Femur (tissue), 1 donor: ENCODE results near the gene LMO7.

Experiments
- DNase-seq: peaks from one replicate; pipeline ENCODE4 v3.0.0-alpha.2; 2017

Gene LMO7

GRCh38 chr13:75635828-75636435 lies at the start of gene LMO7:
Gene LMO7, plus strand, starts transcription at chr13:75636330. Its CDS starts 328 bp downstream, at chr13:75636658.
- DNase-seq = peak; percentile 73

GRCh38 chr13:75587679-75588078 lies 48.5 kb upstream of the LMO7 start:
- no peak for DNase-seq

DNA sequence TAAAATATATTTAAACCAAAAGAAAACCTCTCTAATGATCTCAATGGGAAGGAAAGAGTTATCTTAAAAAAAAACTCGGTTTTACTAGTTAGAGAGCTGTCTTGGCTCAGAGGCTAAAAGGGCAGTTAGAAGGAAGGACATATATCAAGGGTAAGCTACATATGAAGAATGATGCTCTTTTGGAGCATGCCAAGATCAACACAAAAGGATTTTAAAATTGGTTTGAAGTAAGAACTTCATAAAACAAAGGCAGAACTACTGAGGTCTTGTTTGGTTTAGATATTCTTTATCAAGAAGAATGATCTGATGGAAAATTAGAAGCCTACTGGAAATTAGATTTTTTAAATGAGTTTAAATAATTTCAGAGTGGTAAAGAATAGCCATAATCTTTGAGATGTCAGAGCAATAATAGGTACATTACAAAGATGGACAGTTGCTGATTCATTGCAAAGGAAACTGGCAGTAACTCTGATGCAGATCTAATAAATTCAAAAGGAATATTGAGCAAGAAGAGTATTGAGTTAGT lies 39.4 kb upstream of the LMO7 start:
- DNase-seq = no peak

DNA sequence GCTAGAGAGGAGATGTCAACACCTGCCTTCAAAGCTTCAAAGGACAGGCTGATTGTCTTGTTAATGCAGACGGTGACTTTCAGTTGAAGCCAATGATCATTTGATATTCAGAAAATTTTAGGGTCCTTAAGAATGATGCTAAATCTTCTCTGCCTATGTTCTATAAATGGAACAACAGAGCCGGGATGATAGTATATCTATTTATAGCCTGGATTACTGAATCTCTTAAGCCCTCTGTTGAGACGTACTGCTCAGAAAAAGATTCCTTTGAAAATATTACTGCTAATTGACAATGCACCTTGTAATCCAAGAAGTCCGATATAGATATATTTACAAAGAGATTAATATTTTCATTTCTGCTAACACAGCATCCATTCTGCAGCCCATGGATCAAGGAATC lies 35.8 kb upstream of the LMO7 start:
- no peak for DNase-seq

DNA sequence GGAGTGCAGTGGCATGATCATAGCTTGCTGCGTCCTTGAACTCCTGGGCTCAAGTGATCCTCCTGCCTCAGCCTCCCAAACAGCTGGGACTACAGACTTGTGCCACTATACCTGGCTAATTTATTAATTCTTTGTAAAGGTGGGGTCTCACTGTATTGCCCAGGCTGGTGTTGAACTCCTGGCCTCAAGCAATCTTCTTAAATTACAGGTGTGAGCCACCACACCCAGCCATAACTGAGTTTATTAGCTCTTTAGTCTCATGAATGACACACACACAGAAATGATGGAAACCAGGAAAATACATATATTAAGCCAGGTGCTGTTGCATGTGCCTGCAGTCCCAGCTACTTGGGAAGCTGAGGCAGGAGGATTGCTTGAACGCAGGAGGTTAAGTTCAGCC lies 33.1 kb upstream of the LMO7 start:
- DNase-seq = no peak

DNA sequence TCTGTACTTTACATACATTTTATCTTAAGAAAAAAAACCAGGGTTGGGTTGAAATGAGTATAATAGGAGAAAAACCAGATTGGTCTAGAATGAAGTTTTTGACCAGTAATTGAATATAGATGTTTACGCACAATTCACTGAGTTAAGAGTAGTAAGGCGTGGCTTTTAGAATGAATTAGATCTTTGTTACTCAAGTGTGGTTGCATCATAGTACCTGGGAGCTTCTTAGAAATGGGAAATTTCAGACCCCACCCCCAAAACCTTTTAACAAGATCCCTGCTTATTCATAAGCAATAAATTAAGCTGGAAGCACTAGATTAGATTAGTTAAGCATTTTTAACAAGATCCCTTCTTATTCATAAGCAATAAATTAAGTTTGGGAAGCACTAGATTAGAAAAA lies 28.7 kb upstream of the LMO7 start:
- no peak for DNase-seq

- no peak for DNase-seq
These were observed 25.7 kb upstream of the LMO7 start for GRCh38 chr13:75610466-75610865.

DNA sequence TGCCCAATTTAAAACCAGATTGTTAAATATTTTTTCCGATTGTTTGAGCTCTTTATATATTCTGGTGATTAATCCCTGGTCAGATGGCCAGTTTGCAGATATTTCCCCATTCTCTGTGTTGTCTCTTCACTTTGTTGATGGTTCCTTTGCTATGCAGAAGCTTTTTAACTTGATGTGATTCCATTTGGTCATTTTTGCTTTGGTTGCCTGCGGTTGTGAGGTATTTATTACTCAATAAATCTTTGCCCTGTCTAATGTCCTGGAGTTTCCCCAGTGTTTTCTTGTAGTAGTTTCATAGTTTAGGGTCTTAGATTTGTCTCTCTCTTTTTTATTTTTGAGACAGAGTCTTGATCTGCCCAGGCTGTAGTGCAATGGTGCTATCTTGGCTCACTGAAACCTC lies 23.8 kb upstream of the LMO7 start:
- no peak for DNase-seq

- DNase-seq = no peak
These were observed 18.9 kb upstream of the LMO7 start for GRCh38 chr13:75617230-75617629.

DNA sequence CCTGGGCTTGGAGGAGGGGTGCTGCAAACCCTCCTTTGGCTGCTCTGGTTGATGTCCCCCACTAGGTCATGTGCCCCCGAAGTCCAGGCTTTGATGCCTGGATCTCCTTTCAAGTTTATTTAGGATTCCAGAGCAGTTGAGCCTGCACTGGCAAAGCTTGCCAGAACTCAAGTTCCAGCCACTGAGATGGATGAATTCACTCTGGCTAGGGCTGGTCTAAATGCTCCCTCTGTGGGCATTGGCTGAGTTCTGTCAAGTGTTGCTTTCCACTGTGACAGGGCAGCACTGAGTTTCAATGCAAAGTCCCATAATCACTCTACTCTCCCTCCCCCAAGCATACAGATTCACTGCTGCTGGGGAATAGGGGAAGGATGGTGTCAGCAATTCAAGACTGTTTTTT lies 17.8 kb upstream of the LMO7 start:
- no peak for DNase-seq

GRCh38 chr13:75620020-75620419 lies 16.1 kb upstream of the LMO7 start:
- DNase-seq = no peak

DNA sequence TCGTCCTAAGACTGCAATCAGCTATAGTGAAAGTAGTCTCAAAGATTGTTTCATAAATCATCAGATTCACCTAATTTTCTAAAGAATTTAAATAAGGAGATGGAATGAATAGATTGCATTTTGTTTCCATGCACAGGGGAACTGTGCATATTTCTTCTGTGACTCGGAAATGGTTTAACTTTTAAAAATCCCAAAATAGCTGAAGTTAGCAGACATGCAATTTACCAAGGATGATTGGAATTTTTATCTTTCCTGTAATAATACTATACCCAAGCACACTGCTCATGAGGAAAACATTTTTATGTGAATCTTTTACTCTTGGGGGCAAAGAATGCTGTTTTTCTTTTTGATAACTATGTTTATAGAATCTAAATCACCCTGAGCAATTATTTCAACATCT lies 15.0 kb upstream of the LMO7 start:
- no peak for DNase-seq

GRCh38 chr13:75628801-75629200 lies 7.3 kb upstream of the LMO7 start:
- DNase-seq = no peak

DNA sequence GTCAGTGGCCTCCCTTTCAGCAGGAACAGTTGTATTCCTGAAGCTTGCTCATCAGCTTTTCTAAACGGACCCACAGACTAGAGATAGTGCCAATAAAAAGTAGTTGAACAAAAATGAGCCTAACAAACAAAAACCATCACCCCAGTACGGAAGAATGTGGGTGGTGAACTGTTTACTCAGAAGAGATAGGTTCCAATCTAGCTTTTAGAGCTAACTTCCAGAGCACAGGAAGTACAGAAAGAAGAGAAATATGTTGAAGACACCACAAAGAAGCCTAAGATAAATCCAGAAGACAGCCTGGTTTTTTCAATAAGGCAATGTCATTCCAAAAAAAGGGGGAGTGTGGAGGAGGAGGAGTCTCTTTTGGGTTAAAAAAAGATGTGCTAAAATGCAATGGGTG lies 2.8 kb upstream of the LMO7 start:
- no peak for DNase-seq

- peak; percentile 30 for DNase-seq
These were observed 866 bp upstream of the LMO7 start for GRCh38 chr13:75635101-75635827.

GRCh38 chr13:75636436-75637180 lies 478 bp downstream of the LMO7 start:
- DNase-seq = peak; percentile 57

DNA sequence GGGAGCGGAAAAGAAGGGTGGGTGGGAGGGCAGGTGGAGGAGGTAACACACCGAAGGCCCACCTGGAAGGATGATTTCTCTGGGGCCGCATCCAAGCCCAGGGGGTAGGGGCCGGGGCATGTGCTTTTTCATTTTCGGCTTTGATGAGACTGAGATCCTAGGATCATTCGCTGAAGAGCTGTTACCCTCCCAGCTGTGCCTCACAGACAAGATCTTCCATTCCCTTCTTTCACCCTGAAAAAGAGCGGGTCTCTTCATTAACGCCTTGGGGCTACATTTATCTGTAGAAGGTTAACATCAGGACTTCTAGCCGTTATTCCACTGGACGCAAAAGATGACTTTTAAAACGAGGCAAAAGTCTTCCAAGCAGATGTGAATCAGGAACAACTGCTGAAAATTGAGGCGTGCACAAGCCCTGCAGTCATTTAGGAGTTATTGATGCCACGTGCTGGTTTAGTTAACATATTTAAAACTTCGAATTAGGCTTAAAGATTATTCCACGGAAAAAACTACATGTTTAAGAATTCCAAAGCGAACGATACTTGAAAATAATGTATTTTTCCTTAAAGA lies 1.1 kb downstream of the LMO7 start:
- DNase-seq = no peak

DNA sequence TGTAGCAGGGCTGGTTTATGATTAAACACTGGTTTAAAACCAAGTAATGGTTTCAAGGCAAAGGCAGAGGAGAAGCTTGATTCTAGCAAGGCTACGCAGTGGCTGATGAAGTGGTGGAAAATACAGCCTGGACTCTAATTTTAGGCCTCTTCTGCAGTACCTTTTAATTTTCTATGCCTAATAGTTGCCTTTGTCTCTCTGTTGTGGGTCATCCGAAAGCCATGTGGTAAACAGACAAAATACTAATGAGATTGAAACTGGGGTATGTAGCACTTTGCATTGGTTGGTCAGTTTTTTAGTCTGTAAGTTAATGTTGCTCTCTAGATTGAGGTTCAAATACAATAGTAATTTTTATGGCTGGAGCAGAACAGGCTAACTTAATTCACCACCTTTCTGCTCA lies 3.3 kb downstream of the LMO7 start:
- no peak for DNase-seq

GRCh38 chr13:75641026-75641425 lies 4.9 kb downstream of the LMO7 start:
- DNase-seq = no peak

DNA sequence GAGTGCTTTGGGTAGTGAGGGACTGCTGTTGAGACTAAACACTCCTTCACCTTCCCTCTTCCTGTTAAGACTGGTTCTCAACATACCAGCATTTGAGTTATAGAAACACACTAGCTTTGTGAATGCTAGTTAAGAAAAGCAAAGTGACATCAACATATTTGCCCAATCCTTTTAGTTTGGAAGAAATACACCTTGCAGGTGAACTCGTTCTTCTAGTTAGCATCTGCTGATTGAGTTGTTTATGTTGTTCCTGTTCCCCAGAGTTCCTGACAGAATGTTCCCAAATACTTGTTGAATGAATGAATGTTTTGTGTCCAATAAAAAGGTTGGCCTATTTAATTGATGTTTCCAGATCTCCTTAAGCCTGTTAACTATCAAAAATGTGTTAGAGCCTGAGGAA lies 7.1 kb downstream of the LMO7 start:
- DNase-seq = no peak

- no peak for DNase-seq
These were observed 7.6 kb downstream of the LMO7 start for GRCh38 chr13:75643693-75644092.

GRCh38 chr13:75645141-75645540 lies 9.0 kb downstream of the LMO7 start:
- DNase-seq = no peak

DNA sequence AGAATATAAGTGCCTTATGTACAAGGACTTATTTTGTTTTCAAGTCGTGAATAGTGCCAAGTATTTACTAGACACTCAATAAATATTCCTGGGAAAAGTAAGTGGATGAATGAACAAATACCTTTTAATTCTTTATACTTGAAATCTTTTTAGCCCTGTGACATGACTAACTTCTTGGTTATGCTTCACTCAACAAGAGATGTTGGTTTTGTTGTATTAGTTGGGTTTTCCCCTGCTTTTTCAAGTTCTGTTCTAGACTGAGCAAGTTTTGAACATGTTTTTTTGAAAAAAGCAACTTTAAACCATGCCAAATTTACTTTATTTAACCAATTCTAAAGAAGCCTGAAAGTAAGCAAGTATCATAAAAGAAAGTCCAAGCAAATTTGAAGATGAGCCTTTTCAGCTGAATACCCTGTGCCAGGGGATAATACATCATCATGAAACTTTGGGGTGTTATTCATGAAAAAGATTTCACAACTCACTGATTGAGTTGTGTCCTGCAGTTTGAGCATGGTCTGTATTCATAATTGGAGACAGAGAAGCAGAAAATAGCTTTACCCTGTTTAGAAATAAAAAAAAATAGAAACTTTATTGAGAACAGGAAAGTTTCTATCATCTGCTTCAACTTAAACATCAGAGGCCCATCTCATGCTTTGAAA lies 11.1 kb downstream of the LMO7 start:
- DNase-seq = no peak
